GM21717 (cell line): Measurements from ENCODE around the gene CDH4.

Experiments
- ATAC-seq: cut with Tn5 transposase; IDR thresholded peaks from one replicate; pipeline ENCODE4 v1.9.1; 2021; ENCODE audit warnings: mild to moderate bottlenecking, moderate library complexity; ENCODE audit not compliant: unreplicated experiment

CDH4 gene

DNA sequence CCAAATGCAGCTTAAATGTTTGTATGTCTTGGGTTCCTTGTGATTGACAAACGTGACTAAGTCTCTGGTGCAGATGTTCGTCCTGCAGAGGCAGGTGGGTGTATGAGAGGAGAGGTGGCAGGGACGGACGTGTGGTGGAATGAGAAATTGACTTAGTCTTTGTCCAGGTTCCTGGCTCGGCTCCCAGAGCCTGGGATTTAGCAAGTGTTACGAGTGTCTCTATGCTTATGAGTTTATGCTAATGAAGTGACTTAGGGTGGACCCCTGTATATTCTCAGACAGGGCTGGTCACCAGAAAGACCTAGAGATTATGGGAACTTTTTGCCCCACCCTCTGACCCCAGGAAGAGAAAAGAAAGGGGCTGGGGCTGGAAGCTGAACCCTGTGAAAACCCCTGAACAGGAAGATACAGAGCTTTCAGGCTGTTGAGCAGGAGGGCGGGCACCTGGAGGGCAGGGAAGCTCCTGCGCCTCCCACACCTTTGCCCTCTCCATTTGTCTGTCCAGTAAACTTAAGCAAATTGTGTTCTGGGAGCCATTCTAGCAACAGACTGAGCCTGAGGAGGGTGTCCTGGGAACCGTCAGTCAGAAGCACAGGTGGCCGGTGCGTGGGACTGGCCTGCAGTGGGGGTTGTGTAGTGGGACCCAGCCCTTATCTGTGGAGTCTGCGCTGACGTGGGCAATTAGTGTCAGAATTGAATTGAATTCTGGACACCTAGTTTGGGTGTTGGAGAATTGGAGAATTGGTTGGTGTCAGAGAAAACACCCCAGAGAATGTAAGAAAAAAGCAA lies 362.1 kb downstream of the CDH4 start:
- ATAC-seq: no peak

DNA sequence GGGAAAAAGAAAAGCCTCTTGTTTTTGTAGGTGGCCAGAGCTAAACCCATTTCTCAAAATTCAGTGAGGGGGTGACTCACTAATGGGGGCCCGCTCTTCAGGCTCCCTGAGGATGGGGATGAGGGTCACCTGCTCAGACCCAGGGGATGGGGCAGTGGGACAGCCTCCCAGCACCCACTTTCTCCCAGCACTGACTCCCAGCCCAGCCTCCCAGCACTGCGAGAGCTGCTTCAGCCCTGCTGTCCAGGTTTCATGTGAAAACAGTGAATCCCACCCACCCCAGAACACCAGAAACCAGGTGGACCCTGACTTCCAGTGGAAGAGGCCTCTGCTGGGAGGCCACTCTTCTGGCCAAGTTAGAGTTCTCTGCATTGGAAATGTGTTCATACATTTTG lies 362.6 kb downstream of the CDH4 start:
- no peak for ATAC-seq

DNA sequence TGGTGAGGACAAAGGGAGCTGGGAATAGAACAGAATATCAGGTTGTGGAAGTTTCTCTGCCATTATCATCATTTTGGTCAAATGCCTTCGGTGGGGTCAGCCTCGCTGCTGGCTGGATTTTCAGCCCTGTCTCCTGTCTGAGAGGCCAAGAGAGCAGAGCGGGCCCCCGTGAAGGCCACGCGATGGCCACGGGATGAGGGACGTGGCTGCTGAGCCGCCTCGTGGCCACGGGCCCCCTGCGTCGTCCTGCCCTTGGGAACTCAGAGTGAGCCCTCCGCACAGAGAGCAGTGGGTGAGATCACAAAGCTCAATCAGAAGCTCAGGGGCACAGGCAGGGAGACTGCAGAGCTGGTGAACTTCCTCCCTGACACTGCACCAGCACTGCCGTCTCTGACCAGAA lies 363.7 kb downstream of the CDH4 start:
- ATAC-seq: no peak

DNA sequence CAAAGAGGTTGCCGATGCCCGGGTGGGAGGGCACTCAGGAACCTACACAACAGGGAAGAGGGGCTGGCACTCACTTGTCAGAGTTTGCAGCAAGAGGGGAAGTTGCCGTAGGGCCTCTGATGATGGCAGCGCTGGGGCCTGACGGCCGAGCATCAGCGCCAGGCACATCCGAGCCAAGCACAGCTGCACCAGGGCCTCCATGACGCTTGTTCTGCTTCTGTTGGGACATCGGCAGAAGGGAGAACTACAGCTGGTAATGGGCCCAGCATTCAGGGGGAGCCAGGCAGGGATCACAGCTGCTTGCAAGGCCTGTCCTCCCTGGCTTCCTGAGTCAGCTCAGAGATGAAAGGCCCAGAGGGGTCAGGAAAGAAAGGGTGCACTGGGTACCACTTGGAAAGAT lies 367.7 kb downstream of the CDH4 start:
- no peak for ATAC-seq

DNA sequence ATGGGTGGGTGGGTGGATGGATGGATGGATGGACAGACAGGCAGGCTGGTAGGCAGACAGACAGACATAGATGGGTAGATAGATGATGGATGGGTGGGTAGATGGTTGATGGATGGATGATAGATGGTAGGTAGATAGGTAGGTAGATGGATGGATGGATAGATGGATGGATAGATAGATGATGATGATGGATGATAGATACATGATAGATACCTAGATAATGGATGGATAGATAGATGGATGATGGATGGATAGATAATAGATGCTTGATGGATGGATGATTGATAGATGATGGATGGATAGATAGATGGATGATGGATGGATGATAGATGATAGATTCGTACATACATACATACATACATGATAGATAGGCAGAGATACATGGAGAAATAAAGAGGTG lies 368.1 kb downstream of the CDH4 start:
- ATAC-seq: no peak

DNA sequence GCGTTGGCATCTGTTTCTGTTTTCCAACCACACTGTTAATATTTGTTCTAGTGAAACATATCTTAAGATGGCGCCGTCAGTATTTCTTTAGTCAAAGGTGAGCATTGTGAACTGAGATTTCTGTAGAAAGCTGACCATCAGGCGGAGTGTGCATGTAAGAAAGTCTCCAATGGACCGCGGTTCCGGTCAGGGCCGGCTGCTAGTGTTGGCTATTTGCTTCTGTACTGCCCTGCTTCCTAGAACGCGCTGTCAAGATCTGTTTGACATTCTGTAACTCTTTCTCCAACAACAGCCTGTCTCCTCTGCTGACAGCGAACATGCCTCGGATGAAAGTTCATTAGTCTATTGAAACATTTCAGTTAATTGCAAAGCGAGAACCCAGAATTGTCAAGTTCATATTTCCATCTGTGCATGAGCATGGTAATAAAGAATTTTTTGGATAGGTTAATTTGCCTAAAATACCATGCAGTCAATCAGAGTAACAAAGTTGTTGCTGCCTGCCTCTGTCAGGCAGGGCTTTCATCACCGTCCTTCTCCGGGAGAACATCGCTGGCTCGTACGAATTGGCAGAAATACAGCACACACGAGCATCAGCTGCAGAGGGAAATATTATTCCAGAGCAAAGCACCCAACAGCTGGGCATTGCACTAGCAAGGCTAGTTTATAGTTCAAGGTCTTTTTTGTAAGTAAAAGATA lies 369.1 kb downstream of the CDH4 start:
- ATAC-seq: no peak

DNA sequence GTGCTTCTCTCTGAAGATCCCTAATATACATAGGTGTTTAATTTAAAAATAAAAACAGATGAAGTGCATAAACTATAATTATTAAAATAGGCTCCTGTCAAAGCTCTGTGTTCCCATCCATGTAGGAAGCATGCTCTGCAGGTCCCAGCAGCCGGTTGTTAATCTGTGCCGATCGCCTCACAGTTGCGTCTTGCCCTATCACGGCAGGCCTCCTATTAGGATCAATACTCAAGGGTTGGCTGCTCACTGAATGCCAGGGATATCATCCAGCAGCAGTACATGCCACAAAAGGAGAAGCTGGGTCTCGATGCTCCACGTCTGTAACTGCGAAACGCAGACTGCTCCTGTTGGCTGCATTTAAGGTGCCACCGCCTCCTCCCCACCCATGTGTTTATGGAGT lies 369.8 kb downstream of the CDH4 start:
- no peak for ATAC-seq

DNA sequence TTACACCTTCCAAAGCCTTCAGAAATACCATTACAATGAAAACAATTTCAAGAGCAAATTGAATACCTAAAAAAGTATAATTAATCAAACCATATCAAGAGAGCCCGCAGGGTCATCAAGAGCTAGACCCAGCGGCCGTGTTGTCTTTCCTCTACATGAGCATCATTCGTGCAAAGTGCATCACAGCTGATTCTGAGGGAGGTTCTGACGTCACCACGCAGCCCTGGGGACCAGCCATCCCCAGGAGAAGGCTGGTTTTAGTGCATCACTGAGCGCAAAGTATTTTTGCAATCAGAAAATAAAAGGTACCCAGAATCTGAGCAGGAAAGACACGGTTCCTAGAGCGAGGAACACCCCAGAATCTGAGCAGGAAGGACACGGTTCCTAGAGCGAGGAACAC lies 371.4 kb downstream of the CDH4 start:
- no peak for ATAC-seq

DNA sequence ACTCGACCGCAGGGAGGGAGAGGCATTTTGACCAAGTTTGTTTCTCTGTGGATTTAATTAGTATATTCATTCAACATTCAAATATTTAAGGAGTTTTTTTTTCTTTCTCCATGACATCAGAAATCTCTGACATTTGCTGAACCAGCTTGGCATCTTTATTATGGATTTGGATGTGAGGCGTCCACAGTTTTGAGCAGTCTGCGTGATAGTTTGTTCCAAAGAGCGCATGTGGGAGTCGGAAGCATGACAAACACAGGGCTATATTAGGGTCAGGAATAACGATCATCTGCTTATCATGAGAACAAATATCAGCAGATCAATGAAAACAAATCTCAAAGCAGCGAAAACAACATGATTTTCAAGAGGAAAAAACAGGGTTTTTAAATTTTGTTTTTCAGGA lies 373.2 kb downstream of the CDH4 start:
- no peak for ATAC-seq

DNA sequence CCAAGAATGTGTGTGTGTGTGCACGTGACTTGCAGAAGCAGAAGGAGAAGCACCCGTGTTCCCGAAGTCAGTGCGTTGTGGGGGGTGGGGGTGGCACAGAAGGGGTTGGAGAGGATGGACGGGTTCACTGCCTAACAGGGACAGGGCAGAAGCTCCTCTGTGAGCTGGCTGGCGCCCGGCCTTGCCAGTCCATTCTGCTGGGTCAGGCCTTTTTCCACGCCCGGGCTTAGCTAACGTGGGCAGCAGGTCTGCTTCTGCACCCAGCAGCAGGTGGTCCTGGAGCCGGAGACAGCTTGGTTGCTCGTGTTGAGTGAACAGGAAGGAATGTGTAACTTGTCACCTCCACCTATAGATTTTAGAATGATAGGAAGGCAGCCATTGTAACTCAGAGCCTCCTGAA lies 374.4 kb downstream of the CDH4 start:
- ATAC-seq: no peak

DNA sequence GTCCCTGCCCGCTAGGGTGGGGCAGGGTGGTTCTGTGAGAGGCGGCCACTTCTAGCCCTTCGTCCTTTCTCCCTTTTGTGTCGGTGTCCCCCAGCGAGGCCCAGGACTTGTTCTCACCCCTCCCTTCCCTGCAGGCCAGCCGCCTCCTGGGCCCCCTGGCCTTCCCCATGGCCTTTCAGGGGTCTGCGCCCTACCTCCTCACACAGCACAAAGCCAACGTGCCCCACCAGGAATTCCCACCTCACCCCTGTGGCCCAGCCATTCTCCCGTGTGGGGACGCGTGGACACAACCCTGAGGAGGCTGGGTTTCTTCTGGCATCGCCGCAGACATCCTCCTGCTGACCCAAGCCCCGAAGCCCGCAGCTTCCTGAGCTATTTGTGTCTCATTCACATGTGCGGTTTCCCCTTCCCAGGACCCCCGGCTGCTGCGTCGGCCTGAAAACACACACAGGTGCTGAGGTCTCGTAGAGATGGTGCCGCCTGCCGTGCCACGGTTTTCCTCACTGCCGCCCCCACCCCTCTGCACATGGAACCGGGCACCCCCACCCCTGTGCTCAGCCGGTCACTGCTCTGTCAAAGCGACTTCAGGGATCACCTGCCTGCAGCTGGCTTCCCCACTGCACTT lies 375.8 kb downstream of the CDH4 start:
- no peak for ATAC-seq

DNA sequence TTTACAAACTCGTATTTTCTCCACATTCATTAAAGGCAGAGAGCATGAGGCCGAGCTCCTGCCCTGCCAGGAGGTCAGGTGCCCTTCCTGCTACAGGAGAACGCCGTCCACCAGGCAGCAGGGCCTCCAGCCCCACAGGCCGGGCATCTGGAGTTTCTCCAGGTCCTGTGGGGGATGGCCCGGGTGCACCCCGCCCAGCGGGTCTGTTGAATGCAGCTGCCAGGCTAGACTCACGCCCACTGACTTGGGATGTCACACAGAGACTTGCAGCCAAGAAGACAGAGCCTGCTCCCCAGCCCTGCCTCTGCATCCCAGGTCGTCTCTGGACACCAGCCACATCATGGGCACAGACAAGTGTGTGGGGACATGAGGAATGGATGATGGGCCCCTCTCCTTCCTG lies 376.4 kb downstream of the CDH4 start:
- ATAC-seq: no peak

DNA sequence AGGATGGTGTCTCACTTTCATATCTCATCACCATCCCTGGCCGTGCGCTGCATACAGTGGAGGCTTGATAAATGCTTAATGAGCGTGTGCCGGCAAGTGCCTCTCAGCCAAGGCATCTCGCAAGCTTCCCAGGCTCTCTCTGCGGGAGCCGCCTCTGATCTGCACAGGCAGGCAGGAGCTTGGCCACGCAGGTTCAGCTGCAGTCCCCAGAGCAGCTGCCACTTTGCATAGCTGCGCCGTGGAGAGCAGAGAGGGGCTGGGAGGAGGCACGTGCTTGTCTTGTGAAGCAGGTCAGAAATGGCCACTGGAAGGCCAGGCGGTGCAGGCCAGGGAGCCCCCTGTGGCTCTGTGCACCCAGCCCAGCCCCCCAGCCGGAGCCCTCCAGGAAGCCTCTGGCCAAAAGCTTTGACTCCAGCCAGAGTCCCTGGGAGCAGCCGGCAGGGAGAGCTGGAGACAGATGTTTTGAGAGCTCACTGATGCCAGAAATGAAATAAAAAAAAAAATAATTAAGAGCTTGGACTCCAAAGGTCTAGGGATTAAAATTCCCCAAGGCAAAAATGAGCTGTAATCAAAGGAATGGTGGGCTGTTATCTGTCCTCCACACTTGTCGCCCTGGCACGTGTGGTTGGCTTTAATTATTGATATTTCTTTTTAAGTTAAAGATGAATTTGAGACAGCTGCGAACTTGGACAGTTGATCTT lies 377.0 kb downstream of the CDH4 start:
- ATAC-seq: no peak

DNA sequence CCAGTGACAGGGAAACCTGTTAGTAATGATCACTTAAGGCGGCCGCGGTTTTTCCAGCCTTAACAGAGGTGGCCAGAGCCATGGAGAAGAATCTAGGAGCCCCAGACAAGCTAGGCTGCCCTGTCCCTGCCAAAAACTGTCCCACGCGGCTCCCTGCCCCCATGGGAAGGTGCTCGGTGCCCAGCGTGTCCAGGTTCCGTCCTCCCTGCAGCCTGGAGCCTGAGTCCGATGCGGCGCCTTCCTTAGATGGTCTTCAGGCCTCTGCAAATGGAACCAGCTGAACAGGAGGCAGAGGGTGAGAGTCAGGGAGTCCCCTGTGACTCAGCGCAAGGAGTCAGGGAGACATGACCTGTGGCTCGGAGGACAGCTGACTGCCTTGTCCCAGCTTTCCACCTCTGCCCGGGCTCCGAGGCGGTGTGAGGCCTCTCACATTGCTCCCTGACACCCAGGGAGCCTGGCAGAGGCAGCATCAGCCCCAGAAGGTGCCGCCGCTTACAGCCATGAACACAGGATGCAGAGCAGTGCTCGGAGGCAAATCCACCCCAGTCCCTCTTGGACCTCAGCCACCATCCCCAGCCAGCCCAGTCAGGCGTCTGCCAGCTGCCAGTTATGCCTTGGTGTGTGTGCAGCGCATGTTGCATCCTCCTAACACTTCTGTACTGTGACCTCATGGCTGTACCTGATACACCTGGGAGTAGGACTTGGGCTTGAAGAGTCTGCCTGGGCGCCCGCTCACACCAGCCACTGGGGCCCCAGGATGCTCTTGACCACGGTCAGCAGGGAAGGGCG lies 377.7 kb downstream of the CDH4 start:
- no peak for ATAC-seq

DNA sequence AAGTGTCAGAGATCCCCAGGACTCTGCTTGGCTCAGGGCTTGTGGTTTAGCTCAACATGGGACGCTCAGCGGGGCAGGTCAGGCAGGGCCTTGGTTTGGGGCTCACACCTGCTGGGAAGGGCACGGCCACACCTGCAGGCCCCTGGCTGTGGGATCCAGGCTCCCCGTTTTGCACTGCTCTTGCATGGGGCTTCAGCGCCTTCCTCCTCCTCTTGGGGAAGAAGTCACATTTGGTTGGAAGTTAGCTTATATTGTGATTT lies 378.3 kb downstream of the CDH4 start:
- ATAC-seq: no peak

DNA sequence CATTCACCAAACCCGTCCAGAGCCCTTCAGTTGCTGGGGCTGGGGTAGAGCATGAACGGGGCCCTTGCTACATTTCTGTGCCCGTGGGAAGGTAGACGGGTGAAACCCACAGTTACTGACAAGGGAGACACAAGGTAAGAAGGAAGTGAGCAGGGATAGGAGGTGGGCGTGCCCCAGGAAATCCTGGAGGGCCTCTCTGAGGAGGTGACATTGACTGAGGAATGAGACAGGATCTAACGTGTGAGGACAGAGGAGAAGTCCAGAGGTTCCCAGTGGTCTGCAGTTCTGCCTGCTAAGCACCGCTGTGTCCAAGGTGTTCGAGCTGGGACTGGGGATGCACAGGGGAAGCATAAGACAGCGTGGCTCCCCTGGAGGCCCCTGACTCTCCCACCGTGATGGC lies 378.8 kb downstream of the CDH4 start:
- no peak for ATAC-seq

DNA sequence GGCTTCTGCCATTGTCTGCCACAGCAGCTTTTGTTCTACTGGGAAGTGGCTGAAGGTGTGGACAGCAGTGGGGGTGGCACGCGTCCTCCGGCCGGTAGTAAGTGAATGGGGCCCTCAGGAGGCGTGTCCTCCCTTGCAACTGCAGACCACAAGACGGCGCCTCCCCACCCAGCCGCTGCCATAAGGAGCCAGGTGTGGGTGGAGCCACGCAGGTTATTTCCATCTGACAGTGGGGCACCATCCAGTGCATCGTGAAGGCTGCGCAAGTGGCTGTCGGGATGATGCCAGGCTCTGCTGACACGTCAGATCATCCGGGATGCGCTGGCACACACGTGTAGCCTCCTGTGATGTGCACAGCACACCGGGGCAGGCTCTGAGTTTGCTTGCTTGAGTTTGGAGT lies 379.7 kb downstream of the CDH4 start:
- no peak for ATAC-seq

DNA sequence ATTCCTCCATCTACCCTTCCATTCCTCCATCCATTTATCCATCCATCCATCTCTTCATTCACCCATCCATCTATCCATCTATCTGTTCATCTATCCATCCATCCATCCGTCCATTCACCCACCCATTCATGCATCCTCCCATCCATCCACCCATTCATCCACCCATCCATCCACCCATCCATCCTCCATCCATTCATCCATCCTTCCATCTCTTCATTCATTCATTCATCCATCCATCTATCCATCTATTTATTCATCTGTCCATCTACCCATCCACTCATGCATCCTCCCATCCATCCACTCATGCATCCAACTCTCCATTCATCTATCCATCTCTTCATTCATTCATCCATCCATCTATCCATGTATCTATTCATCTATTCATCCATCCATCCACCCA lies 380.9 kb downstream of the CDH4 start:
- ATAC-seq: no peak

DNA sequence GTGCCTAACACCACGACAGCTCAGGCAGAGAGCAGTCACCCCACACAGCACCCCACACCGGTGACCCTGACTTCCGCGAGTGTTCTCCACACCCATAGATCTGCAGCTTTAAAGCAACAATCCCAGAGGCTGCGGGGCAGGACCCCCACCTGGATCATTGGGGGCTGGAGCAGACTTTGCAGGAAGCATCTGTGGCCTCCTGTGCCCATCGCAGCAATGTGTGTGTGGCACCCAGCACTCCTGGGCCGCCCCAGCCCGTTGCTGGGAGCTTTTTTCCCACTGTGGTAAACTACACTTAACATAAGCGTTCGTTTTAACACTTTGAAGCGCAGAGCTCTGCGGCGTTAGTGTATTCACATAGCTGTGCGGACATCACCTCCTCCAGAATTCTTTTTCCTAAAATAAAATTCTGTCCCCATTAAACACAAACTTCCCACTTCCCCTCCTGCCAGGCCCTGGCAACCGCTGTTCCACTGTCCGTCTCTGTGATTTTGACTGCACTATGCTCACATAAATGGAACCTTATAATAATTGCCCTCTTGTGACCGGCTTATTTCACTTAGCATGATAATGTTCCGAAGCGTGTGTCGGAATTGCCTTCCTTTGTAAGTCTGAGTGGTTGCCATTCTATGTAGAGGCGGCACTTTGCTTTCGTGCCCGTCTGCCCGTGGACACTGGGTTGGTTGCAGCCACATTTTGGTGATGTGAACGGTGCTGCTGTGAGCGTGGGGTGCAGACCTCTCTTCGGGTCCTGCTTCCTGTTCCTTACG lies 382.5 kb downstream of the CDH4 start:
- ATAC-seq: no peak

DNA sequence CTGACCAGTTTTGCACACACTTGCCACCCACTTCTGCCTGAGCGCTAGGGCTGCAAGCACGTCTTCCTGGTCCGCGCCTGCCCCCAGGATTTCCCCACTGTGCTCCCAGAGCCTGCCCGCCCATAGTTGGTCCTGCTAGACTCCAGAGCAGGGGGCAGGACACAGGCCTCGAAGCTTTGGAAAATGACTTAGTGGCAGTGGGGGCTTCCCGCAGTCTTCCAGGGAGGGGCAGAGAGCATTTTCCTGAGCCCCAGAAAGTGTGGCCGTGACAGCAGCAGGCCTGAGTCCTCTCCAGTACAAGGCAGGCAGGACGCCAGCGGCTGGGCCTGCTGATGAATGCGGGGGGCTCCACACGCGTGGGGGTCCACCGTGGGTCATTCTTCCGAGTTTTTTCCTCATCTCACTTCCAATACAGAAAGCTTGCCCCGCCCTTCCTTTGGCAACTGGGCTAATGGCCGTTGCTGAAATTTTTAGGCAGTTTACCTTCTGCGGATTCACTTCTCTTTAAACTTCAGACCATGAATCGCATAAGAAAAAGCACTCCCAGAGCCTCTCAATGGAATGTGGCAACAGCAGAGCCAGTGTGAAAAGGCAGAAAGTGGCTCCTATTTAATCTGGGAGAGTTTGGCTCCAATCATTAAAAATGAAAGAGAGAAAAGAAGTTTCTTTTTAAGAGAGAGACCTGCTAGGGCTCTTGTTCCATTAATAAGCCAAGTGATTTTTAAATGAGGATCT lies 383.8 kb downstream of the CDH4 start:
- no peak for ATAC-seq
